ENCODE data around the gene CACHD1.

GRCh38 chr1:64659478-64660138 lies 189.7 kb downstream of the CACHD1 start:
- TF ChIP-seq, protein P1, sequence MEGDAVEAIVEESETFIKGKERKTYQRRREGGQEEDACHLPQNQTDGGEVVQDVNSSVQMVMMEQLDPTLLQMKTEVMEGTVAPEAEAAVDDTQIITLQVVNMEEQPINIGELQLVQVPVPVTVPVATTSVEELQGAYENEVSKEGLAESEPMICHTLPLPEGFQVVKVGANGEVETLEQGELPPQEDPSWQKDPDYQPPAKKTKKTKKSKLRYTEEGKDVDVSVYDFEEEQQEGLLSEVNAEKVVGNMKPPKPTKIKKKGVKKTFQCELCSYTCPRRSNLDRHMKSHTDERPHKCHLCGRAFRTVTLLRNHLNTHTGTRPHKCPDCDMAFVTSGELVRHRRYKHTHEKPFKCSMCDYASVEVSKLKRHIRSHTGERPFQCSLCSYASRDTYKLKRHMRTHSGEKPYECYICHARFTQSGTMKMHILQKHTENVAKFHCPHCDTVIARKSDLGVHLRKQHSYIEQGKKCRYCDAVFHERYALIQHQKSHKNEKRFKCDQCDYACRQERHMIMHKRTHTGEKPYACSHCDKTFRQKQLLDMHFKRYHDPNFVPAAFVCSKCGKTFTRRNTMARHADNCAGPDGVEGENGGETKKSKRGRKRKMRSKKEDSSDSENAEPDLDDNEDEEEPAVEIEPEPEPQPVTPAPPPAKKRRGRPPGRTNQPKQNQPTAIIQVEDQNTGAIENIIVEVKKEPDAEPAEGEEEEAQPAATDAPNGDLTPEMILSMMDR (IDR thresholded peaks at IDR 0.05; ENCODE audit: insufficient read depth, low read length, poor library complexity, severe bottlenecking), result no peak
- TF ChIP-seq EZH2phosphoT487 (conservative IDR thresholded peaks at IDR 0.05; ENCODE audit: low read length), result no peak

Measured in SU-DHL-6 (cell line).